Measurements from ENCODE around the gene OTOS. TPM values are rescaled to one million over a fixed set of nuclear protein-coding genes. Genes with fewer than 3 reads are reported as not detected.

The OTOS gene
- total RNA-seq, 1 donor from 2014 or later = not detected

DNA sequence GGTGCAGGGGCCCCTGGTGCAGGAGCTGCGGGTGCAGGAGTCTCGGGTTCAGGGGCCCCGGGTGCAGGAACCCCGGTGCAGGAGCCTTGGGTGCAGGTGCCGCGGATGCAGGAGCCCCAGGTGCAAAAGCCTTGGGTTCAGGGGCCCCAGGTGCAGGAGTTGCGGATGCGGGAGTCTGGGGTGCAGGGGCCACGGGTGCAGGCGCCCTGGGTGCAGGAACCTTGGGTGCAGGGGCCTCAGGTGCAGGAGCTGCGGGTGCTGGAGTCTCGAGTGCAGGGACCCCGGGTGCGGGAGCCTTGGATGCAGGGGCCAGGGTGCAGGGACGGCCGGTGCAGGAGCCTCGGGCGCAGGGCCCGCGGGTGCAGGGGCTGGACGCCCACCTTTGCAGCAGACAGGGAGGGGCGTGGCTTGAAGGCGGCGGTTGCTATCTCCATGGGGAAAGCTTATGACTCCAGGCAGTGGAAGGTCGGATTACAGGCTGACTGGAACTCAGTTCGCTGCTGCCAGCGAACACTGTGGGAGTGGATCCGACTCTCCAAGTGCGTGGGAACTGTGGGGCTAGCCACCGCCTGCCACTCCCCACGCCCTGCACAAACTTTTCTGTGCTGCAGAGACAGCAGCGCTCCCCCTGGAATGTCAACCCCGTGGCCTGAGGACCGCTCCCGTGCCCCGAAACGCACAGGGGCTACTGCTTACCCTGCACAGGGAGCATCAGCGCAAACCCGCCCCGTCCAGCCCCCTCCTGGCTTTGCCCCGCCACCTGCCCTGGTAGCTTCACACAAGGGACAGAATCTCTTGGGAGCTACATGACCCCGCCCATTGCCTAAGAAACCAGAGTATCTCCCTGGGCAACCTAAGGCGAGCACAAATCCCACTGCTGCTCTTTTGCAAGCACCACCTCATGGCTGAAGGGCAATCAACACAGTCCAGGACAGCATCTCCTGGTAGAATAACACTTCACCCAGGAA, 44.6 kb downstream of the OTOS start:
- no peak overlapping the region for H3K27ac ChIP-seq
- TF ChIP-seq, protein P1, sequence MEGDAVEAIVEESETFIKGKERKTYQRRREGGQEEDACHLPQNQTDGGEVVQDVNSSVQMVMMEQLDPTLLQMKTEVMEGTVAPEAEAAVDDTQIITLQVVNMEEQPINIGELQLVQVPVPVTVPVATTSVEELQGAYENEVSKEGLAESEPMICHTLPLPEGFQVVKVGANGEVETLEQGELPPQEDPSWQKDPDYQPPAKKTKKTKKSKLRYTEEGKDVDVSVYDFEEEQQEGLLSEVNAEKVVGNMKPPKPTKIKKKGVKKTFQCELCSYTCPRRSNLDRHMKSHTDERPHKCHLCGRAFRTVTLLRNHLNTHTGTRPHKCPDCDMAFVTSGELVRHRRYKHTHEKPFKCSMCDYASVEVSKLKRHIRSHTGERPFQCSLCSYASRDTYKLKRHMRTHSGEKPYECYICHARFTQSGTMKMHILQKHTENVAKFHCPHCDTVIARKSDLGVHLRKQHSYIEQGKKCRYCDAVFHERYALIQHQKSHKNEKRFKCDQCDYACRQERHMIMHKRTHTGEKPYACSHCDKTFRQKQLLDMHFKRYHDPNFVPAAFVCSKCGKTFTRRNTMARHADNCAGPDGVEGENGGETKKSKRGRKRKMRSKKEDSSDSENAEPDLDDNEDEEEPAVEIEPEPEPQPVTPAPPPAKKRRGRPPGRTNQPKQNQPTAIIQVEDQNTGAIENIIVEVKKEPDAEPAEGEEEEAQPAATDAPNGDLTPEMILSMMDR (IDR thresholded peaks at IDR 0.05) = no peak
- DNase-seq (no peak), ATAC-seq (no peak)
- H3K4me3 ChIP-seq = no peak overlapping the region
- H3K4me1 ChIP-seq = no peaks in the 10 kb centered on the region
- H3K36me3 ChIP-seq = no peaks in the 10 kb centered on the region
- no peaks in the 10 kb centered on the region for H3K9me3 ChIP-seq
- intact Hi-C loops (cut with DNase I) = no loop called here
- peaks cover 52% of the 10 kb centered on the region for H3K27me3 ChIP-seq

DNA sequence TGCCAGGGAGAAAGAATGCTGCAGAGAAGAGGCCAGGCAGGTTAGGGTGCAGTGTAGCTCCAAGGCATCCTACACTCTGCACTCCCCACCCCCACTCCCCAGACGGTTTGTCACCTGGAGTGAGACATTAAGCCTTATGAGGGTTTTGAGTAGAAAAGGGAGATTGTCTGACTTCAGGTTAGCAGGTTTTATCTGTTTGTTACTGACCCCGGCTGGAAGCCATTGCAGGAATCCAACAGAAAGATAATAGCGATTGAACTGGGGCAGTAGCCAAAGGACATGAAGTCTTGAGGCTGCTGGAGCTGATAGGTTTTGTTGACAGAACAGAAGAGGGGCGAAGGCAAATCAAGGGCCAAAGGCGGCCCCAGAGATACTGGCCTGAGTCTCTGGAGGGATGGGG, 51.2 kb downstream of the OTOS start:
- H3K27ac ChIP-seq = no peak overlapping the region
- H3K9me3 ChIP-seq = peaks cover 8% of the 10 kb centered on the region
- DNase-seq = no peak
- intact Hi-C loops (cut with DNase I) = no loop called here
- no peak for ATAC-seq
- no peaks in the 10 kb centered on the region for H3K36me3 ChIP-seq
- TF ChIP-seq, protein P1 (IDR thresholded peaks at IDR 0.05) = no peak
- H3K4me3 ChIP-seq = no peak overlapping the region
- H3K4me1 ChIP-seq = no peaks in the 10 kb centered on the region
- peaks cover 27% of the 10 kb centered on the region for H3K27me3 ChIP-seq

Other genes starting within 250 kb of the OTOS start
- gene NDUFA10, start 115.3 kb downstream of the OTOS start, total RNA-seq = 82.4 TPM
- gene OR6B2, start 110.2 kb downstream of the OTOS start, total RNA-seq = not detected
- gene OR6B3, start 87.1 kb downstream of the OTOS start, total RNA-seq = not detected
- 98.1 TPM for gene COPS9, start 4.4 kb downstream of the OTOS start, total RNA-seq